Neural cell (in vitro differentiated cells): Measurements from ENCODE around the gene EDA. TPM values are rescaled to one million over a fixed set of nuclear protein-coding genes. Genes with fewer than 3 reads are reported as not detected.

Experiments
- H2AFZ ChIP-seq: fragments of 200-600, 300-800 bp; sonication (generic), shearing (Covaris generic); 2 replicates; pipeline ENCODE4 v1.6.0; 2014; ENCODE audit warnings: low read depth, mild to moderate bottlenecking, antibody characterized with exemption, low read length, moderate library complexity
- H3F3A ChIP-seq: fragments of 200-600 bp; shearing (Covaris generic); 2 replicates; pipeline ENCODE4 v1.6.1; 2016; ENCODE audit warnings: mild to moderate bottlenecking, moderate library complexity, mixed read lengths, antibody characterized with exemption, low read length; ENCODE audit not compliant: insufficient read depth, poor library complexity, severe bottlenecking
- H3K27ac ChIP-seq: fragments of 200-600, 300-800 bp; sonication (generic), shearing (Covaris generic); 2 replicates; pipeline ENCODE4 v1.5.1; 2014; ENCODE audit warnings: mild to moderate bottlenecking, low read length, moderate library complexity
- H3K27me3 ChIP-seq: fragments of 300-800, 200-600 bp; sonication (generic), shearing (Covaris generic); 2 replicates; pipeline ENCODE4 v1.6.0; 2014; ENCODE audit warnings: mild to moderate bottlenecking, low read depth, low read length, moderate library complexity; ENCODE audit not compliant: insufficient read depth
- H3K36me3 ChIP-seq: fragments of 300-800, 200-600 bp; sonication (generic), shearing (Covaris generic); 2 replicates; pipeline ENCODE4 v1.5.1; 2014; ENCODE audit warnings: mild to moderate bottlenecking, antibody characterized with exemption, low read length, moderate library complexity; ENCODE audit not compliant: insufficient read depth
- H3K4me2 ChIP-seq: fragments of 300-800, 200-600 bp; sonication (generic), shearing (Covaris generic); 2 replicates; pipeline ENCODE4 v1.6.0; 2014; ENCODE audit warnings: mild to moderate bottlenecking, low read length
- H3K4me3 ChIP-seq: fragments of 300-800, 200-600 bp; sonication (generic), shearing (Covaris generic); 2 replicates; pipeline ENCODE4 v1.5.1; 2014; ENCODE audit warnings: mild to moderate bottlenecking, low read length, moderate library complexity
- H3K79me2 ChIP-seq: fragments of 200-600 bp; shearing (Covaris generic); replicated peaks from 2 replicates; pipeline ENCODE4 v1.6.0; 2014; ENCODE audit warnings: mild to moderate bottlenecking, low read length, moderate library complexity; ENCODE audit not compliant: insufficient read depth
- H3K9ac ChIP-seq: fragments of 300-800, 200-600 bp; sonication (generic), shearing (Covaris generic); 2 replicates; pipeline ENCODE4 v1.6.1; 2016; ENCODE audit warnings: mild to moderate bottlenecking, low read length, mixed read lengths
- H3K9me2 ChIP-seq: fragments of 200-600 bp; shearing (Covaris generic); 2 replicates; pipeline ENCODE4 v1.6.1; 2016; ENCODE audit warnings: mild to moderate bottlenecking, low read length, mixed read lengths; ENCODE audit not compliant: insufficient read depth
- H3K9me3 ChIP-seq: fragments of 200-600, 300-800 bp; sonication (generic), shearing (Covaris generic); 2 replicates; pipeline ENCODE4 v1.6.1; 2016; ENCODE audit warnings: mild to moderate bottlenecking, mixed run types, low read length, moderate library complexity, mixed read lengths
- H4K20me1 ChIP-seq: fragments of 200-600 bp; shearing (Covaris generic); 2 replicates; pipeline ENCODE4 v1.6.1; 2016; ENCODE audit warnings: mild to moderate bottlenecking, mixed run types; ENCODE audit not compliant: insufficient read depth
- CTCF ChIP-seq: fragments of 450-650 bp; IDR thresholded peaks from 2 replicates; pipeline ENCODE4 v1.5.1; 2014; ENCODE audit warnings: antibody characterized with exemption, mild to moderate bottlenecking, moderate library complexity; ENCODE audit not compliant: poor library complexity, severe bottlenecking
- EP300 ChIP-seq: fragments of 450-650 bp; conservative IDR thresholded peaks from 2 replicates; pipeline ENCODE4 v1.6.1; 2014; ENCODE audit warnings: antibody characterized with exemption, mild to moderate bottlenecking, moderate library complexity; ENCODE audit not compliant: poor library complexity, severe bottlenecking
- EZH2 ChIP-seq: fragments of 200-600, 300-800 bp; shearing (Covaris generic), sonication (generic); IDR thresholded peaks from 2 replicates; pipeline ENCODE4 v1.6.1; 2014; ENCODE audit warnings: antibody characterized with exemption, low read length, borderline replicate concordance, mild to moderate bottlenecking; ENCODE audit not compliant: insufficient read depth, poor library complexity, severe bottlenecking
- MXI1 ChIP-seq: fragments of 450-650 bp; conservative IDR thresholded peaks from 2 replicates; pipeline ENCODE4 v1.6.1; 2014; ENCODE audit warnings: antibody characterized with exemption, mild to moderate bottlenecking; ENCODE audit not compliant: poor library complexity, severe bottlenecking
- POLR2AphosphoS5 ChIP-seq: IDR thresholded peaks from 2 replicates; pipeline ENCODE4 v1.6.1; 2012
- RAD21 ChIP-seq: fragments of 450-650 bp; conservative IDR thresholded peaks from 2 replicates; pipeline ENCODE4 v1.6.1; 2014; ENCODE audit warnings: antibody characterized with exemption, mild to moderate bottlenecking, moderate library complexity
- REST ChIP-seq: IDR thresholded peaks from 2 replicates; pipeline ENCODE4 v1.6.1; 2012; ENCODE audit warnings: borderline replicate concordance
- SMC3 ChIP-seq: fragments of 450-650 bp; conservative IDR thresholded peaks from 2 replicates; pipeline ENCODE4 v1.6.1; 2014; ENCODE audit warnings: antibody characterized with exemption, mild to moderate bottlenecking, moderate library complexity; ENCODE audit not compliant: poor library complexity
- TAF1 ChIP-seq: IDR thresholded peaks from 2 replicates; pipeline ENCODE4 v1.6.1; 2012; ENCODE audit warnings: low read depth
- polyA plus RNA-seq: library from polyadenylated mRNA; depleted of rRNA; stranded (reverse); fragments of >200 nt; gene quantifications from 2 replicates; pipeline ENCODE4 v1.2.3, GENCODE V29; 2014

Gene EDA
- polyA plus RNA-seq, 1 donor from 2014 or later, result 1.1 TPM

DNA sequence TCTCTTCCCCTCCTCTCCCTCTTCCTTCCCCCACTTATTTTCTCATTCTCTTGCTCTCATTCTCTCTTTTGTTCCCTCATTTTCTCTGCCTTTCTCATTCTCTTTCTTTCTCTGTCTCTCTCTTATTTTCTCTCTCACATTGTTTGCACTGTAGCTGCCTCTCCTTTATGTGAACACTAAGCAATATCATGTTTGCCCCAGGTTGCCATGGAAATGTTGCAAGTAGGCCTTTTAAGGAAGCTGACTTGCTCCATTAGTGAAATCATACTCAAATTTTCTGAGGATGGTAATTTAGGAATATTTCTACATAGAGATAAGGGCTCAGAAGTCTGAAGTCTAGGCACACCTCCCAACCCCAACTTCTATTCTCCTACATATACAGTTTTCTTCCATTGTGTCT, 130.1 kb downstream of the EDA start:
- no peaks in the 10 kb centered on the region for H4K20me1 ChIP-seq
- H3K9ac ChIP-seq, result no peak overlapping the region
- no peak overlapping the region for H3K27ac ChIP-seq
- TF ChIP-seq MXI1, result no peak
- no peak for TF ChIP-seq REST
- no peak for TF ChIP-seq RAD21
- no peak for TF ChIP-seq EZH2
- TF ChIP-seq CTCF, result no peak
- TF ChIP-seq TAF1, result no peak
- TF ChIP-seq SMC3, result no peak
- no peak for TF ChIP-seq POLR2AphosphoS5
- no peak for TF ChIP-seq EP300
- H3K4me2 ChIP-seq, result no peak overlapping the region
- H3K27me3 ChIP-seq, result no peaks in the 10 kb centered on the region
- H3K36me3 ChIP-seq, result no peaks in the 10 kb centered on the region
- no peak overlapping the region for H3K4me3 ChIP-seq
- H3F3A ChIP-seq, result no peaks in the 10 kb centered on the region
- H3K9me2 ChIP-seq, result no peaks in the 10 kb centered on the region
- H3K9me3 ChIP-seq, result no peaks in the 10 kb centered on the region
- no peak overlapping the region for H2AFZ ChIP-seq
- no peaks in the 10 kb centered on the region for H3K79me2 ChIP-seq

DNA sequence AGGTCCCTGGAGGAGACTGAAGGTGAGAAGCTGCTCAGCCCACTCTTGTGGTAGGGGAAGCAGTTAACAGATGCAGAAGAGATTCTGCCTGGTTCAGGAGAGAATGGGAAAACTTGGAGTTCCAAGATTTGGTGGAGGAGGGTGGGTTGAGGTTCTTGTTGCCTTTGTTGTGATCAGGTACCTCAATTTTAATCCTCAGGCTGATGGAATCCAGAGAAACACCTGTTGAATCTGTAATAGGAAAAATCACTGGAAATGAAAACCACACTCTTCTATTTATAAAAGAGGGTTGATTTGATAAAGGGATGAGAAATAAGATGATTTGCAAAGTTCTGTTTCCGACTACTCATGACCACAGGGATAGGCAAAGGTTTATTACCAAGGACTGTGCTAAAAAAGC, 132.1 kb downstream of the EDA start:
- Histone ChIP-seq H3K27ac (no peak overlapping the region), H3K9me2 (no peaks in the 10 kb centered on the region), H4K20me1 (no peaks in the 10 kb centered on the region), H3K9me3 (no peaks in the 10 kb centered on the region), H2AFZ (no peak overlapping the region), H3F3A (no peaks in the 10 kb centered on the region), H3K36me3 (no peaks in the 10 kb centered on the region), H3K4me3 (no peak overlapping the region), H3K4me2 (no peak overlapping the region), H3K27me3 (no peaks in the 10 kb centered on the region), H3K79me2 (no peaks in the 10 kb centered on the region), H3K9ac (no peak overlapping the region)
- TF ChIP-seq SMC3, result no peak
- no peak for TF ChIP-seq CTCF
- TF ChIP-seq TAF1, result no peak
- no peak for TF ChIP-seq EZH2
- no peak for TF ChIP-seq EP300
- TF ChIP-seq MXI1, result no peak
- no peak for TF ChIP-seq REST
- no peak for TF ChIP-seq POLR2AphosphoS5
- TF ChIP-seq RAD21, result no peak
